Stimulated activated CD8-positive, alpha-beta memory T cell treated with anti-CD3 and anti-CD28 coated beads, Interleukin-15, amount 100 ng/mL, for 4 hours (primary cell): Measurements from ENCODE around the gene ITIH1.

Experiments
- DNase-seq, 2 donors: peaks; one replicate each; pipeline ENCODE4 v3.0.0-alpha.2; 2020; ENCODE audit warnings: low read depth in 2 of 2

ITIH1 gene

DNA sequence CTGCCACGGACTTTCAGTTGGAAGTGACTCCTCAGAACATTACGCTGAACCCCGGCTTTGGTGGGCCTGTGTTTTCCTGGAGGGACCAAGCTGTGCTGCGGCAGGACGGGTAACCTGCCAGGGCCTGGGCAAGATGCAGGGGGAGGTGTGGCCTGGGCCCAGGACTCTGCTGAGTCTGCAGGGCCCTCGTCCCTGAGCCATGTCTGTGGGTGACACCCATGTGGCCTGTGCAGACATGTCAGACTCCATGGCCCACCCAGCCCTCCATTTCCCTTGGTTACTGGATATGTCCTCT lies 12.3 kb downstream of the ITIH1 start:
- DNase-seq = no peak

- no peak for DNase-seq
Observed at GRCh38 chr3:52790337-52790736, 12.9 kb downstream of the ITIH1 start.

- no peak for DNase-seq
Observed at GRCh38 chr3:52790741-52791140, 13.3 kb downstream of the ITIH1 start.

GRCh38 chr3:52791366-52791765 lies 14.0 kb downstream of the ITIH1 start:
- no peak for DNase-seq

DNA sequence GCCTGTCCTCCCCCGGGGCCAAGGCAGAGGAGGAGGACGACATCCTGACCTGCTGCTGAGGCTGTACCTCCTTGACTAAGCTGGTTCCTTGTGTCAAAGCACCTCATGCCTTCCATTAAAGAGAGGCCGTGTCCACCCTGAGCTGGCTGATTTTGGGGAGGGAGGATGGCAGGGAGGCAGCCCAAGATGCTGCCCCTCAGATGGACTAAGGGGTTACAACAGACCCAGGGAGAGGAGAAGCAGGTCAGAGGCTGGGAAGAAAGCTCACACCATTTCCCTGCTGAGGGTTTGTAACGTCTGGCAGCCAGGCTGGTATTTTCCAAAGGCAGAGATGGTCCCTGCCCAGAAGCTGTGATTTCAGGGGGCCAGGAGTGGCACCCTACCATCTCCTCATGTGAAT lies 14.5 kb downstream of the ITIH1 start:
- no peak for DNase-seq

DNA sequence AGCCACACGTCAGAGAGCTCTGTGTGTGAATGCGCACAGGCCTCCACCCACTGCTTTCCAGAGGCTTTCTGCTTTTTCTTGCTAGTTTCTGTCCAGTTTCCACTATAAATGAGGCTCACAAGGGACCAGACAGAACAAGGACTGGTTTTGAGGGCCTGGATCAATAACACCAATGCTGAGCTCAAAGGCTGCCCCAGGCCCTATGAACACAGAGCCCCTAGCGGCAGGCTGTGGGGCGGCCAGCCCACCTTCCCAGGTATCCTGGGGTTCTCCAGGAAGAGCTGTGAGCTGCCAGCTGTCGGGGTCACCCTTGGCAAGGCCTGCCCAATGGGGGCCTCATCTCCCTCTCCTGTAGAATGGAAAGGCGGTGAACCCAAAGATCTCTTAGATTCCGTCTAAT lies 15.0 kb downstream of the ITIH1 start:
- DNase-seq = no peak

DNA sequence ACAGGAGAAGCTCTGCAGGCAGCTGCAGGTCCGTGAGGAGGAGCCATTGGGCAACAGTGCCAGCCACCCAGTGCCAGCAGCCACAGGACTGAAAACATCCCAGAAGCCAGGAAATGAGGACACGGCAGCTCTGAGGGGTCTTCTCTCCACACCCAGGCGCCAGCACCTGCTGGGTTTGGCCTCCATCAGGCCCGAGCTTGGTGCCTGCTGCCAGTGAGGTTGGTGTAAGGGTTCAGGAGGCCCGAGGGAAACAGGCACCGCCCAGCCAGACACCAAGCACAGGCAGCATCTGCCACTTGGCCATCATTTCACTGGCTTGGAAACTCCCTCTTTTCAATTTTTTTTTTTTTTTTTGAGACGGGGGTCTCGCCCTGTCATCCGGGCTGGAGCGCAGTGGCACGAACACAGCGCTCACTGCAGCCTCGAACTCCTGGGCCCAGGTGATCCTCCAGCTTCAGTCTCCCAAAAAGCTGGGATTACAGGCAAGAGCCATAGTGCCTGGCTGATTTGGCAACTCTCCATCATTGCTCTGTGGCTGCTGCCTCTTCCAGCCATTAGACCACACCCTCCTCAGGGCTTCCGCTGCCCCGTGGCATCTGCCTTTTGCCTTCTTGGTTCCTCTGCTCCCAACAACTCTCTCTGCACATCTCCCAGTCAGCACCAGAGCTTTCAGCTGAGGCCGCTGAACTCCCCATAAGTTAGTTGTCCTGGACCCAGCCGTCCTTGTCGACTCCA lies 15.7 kb downstream of the ITIH1 start:
- no peak for DNase-seq

- no peak for DNase-seq
Observed at GRCh38 chr3:52793702-52794611, 16.6 kb downstream of the ITIH1 start.

GRCh38 chr3:52794612-52795099 lies 17.3 kb downstream of the ITIH1 start, which contains the start of gene ITIH3:
Gene ITIH3, plus strand, starts transcription at chr3:52794796. Its CDS starts 8 bp downstream, at chr3:52794804.
- no peak for DNase-seq

- no peak for DNase-seq
Observed at GRCh38 chr3:52795298-52795900, 18.0 kb downstream of the ITIH1 start.

DNA sequence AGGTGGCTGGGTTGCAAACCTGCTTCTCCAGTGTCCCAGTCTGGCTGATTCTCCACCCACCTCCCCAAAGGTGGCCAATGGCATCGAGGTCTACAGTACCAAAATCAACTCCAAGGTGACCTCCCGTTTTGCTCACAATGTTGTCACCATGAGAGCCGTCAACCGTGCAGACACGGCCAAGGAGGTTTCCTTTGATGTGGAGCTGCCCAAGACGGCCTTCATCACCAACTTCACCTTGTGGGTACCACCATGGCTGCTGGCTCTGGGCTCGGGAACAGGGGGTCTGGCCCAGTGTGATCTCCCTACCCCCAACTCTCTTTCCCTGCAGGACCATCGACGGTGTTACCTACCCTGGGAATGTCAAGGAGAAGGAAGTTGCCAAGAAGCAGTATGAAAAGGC lies 19.0 kb downstream of the ITIH1 start:
- no peak for DNase-seq

DNA sequence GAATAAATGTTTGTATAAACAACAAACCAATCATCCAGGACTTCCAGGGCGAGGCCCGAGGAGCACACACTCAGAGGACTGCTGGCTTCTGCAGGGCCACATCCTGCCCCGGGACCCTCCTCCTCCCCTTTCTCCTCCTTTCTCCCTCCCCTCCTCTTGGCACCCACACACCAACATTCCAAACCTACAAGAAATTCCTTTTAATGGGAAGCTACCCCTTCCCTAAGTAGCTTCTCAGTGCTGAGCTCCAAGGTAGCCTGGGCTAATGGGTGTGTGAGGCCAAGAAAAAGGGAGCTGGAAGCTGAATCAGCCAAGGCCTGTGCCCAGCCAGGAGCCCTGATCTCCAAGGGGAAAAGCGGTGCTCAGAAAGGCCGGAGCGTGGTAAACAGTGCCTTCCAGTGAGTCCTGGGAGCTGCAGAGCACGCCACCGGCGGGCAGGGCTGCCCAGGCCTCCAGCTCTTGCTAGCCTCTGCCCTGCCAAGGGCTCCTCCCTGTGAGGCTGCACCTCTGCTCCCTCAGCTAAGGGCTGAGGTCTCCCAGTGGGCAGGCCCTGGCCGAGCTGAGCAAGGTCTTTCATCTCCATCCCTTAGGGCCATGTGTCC lies 21.1 kb downstream of the ITIH1 start:
- DNase-seq = no peak

DNA sequence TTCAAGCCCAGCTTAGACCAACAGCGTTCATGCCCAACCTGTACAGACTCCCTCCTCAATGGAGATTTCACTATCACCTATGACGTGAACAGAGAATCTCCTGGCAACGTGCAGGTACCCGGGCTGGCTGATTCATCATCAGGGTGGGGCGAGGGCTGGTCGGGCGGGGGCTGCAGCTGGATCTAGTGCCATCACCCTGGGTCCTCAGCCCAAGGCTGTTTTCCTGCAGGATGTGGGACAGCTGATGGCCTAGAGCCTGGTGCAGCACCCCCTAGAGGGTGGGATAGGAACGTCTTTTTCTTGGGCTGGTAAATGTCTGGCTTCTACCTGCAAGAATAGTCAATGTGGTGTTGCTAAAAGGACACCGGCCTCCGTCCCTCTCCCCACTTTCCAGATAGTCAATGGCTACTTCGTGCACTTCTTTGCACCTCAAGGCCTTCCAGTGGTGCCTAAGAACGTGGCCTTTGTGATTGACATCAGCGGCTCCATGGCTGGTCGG lies 21.6 kb downstream of the ITIH1 start:
- no peak for DNase-seq

DNA sequence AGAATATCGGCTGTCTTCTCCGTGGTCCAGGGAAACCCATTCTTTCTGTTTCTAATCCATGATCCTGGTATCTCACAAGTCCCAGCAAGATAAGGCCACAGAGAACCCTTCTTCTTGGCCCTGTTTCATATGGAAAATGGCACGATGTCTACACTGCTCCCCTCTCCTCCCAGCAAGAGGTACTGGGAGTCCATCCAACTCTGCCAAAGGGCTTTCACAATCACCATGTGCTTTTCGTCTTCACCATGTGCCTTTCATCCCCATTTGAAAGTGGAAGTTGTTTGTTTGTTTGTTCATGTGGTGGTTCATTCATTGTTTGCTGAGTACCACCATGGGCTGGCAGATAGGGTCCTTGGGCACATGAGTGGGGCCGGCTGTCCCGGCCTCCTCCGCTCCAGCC lies 22.7 kb downstream of the ITIH1 start:
- no peak for DNase-seq

DNA sequence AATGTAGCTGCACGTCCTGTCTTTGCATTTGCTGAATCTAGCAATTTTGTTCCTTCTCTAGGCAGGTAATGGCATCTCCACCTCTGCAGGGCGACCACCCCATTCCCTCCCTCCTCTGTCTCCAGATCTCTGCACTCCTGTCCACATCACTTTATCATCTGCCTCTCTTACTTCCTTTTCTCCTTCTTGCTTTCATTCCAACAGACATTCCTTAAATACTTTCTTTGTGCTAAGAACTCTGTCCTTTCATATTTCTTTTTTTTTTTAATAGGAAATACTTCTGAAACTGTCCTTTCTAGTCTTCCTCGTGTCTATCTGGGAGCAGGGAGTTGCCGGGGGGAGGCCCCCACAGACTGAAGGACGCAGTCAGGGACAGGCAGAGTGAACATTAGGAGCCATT lies 24.4 kb downstream of the ITIH1 start:
- DNase-seq = no peak

DNA sequence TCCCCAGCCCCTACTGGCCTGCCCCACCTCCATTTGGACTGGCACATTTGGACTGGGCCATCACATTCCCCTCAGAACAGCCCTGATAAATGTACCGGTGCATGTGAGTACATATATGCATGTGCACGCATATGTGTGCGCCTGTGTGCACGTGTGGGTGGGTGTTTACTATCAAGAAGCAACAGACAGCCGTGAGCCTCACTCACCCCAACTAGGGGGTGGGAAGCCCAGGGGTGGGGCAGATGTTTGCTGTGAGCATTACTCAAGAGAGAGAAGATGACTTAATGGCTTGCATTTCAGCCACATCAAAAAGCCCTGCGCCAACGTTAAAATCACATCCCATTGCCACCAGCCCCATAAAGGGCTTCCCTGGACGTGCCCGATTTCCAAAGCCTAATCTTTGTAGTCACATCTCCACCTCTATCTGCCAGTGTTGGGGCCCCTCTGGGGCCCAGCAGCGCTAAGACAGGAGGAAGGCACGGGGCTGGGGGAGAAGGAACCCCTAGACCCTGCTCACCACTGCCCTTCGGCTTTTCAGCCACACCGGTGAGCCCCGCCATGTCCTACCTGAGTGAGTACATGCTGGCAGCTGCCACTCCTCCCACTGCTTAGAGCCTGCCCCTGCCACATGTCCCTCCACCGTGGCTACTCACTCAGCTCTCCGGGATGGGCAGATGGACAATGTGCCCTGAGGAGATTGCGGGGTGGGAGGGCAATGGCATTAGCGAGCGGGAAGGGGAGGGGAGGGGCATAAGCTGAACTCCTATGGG lies 28.1 kb downstream of the ITIH1 start:
- DNase-seq = no peak

- DNase-seq = no peak
Observed at GRCh38 chr3:52809149-52809548, 31.8 kb downstream of the ITIH1 start.

DNA sequence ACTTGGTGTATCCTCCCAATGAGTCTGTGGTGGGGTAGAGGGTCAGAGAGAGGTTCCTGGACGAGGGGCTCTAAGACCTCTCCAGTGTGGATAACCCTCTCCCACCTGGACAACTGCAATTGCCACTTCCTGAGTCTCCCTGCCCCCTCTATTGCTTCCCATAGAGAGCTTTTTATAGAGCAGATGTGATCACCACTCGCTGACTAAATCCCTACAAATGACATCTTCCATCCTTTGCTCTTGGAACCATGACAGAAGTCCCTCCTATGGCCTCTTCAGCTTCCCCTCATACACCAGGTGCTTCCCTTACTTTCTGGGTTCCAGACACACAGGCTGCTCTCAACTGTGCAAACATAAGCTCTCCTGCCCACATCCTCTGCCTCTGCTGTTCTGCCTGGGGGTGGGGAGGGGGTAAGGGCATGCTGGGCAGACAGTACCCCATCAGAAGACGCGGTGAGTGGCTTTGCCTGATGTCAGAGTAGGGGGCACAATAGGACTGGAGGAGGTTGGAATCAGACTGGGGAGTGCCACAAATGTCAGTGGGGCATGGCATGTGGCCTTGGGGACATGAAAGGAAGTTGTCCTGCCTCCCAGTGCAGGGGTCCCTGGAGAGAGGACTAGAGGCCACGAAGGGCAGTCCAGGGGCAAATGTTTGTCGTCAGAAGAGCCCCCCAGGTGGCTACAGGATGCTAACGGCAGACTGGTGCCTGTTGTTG lies 32.4 kb downstream of the ITIH1 start:
- DNase-seq = no peak

DNA sequence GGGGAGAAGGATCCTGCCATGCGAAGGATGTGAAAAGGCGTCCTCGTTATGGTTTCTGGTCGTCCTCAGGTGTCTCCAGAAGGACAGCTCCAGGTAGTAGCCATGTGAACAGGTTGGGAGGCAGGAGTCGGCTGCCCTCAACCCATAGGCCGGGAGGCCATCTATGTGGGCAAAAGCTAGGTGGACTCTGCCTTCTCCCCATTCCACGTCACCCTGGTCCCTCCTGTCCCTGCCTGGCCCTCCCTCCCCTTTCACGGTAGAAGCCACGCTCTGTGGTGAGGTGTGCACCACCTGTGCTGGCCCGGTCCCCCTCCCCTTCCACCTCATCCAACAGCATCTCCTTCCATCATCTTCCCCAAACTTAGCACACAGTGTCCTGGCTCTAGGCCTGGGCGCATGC lies 33.5 kb downstream of the ITIH1 start:
- DNase-seq = no peak

GRCh38 chr3:52811452-52812011 lies 34.1 kb downstream of the ITIH1 start:
- DNase-seq = no peak
